Fibroblast of villous mesenchyme (primary cell): ENCODE results near the gene C6orf118. TPM values are rescaled to one million over a fixed set of nuclear protein-coding genes. Genes with fewer than 3 reads are reported as not detected.

ENCODE experiments used
- DNase-seq: peaks from one replicate; pipeline ENCODE4 v3.0.0-alpha.2; 2010; ENCODE audit warnings: low read depth
- H3K4me3 ChIP-seq: 2 replicates; pipeline ENCODE4 v1.5.1; 2011; ENCODE audit warnings: low read depth, mild to moderate bottlenecking, low read length
- total RNA-seq: library from RNA; depleted of rRNA; stranded (reverse); fragments of >200 nt; gene quantifications from 2 replicates; pipeline ENCODE4 v1.2.3, GENCODE V29; 2012
- TF ChIP-seq, protein P1 (sequence below): IDR thresholded peaks from 2 replicates; pipeline ENCODE4 v1.5.1; 2012; ENCODE audit warnings: low read depth, mild to moderate bottlenecking, low read length; ENCODE audit not compliant: insufficient read depth

C6orf118 gene
- total RNA-seq, 1 donor, result not detected

DNA sequence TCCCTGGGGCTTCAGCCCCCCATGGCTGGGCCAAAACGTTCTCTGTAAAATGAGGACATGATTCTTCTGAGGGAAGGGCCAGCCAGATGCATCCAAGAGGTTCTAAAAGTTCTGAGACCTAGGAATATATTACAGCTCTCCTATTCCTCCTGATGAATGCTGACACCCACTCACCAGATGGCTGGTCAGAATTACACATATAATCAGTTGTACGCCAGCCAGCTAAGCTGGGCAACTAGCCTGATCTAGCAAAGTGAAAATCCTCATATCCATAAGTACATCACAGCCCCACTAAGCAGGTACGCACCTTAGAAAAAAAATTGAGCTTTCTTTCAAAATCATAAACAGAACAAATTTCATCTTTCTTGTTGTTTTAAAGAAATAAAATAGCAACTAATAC lies 34.8 kb downstream of the C6orf118 start:
- TF ChIP-seq, protein P1, sequence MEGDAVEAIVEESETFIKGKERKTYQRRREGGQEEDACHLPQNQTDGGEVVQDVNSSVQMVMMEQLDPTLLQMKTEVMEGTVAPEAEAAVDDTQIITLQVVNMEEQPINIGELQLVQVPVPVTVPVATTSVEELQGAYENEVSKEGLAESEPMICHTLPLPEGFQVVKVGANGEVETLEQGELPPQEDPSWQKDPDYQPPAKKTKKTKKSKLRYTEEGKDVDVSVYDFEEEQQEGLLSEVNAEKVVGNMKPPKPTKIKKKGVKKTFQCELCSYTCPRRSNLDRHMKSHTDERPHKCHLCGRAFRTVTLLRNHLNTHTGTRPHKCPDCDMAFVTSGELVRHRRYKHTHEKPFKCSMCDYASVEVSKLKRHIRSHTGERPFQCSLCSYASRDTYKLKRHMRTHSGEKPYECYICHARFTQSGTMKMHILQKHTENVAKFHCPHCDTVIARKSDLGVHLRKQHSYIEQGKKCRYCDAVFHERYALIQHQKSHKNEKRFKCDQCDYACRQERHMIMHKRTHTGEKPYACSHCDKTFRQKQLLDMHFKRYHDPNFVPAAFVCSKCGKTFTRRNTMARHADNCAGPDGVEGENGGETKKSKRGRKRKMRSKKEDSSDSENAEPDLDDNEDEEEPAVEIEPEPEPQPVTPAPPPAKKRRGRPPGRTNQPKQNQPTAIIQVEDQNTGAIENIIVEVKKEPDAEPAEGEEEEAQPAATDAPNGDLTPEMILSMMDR, result no peak
- no peak overlapping the region for H3K4me3 ChIP-seq
- no peak for DNase-seq

DNA sequence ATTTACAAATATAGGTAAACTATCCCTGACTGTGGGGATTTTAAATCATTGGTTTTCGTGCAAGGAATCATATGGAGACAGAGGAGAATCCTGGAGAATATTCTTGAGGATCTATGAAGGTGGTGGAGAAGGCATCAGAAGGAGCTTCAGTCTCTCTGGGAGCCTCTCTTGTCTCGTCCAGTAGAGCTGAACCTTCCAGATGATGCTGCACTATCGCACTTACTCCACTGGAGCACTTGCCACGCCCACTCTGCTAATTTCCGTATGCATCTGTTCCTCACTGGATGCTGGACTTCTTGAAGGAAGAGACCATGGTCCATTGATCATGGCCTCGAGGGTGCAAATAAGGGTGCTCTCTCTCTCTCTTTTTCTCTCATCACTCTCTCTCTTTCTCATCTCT lies 36.8 kb downstream of the C6orf118 start:
- DNase-seq, result no peak
- H3K4me3 ChIP-seq, result no peak overlapping the region
- TF ChIP-seq, protein P1, result no peak

DNA sequence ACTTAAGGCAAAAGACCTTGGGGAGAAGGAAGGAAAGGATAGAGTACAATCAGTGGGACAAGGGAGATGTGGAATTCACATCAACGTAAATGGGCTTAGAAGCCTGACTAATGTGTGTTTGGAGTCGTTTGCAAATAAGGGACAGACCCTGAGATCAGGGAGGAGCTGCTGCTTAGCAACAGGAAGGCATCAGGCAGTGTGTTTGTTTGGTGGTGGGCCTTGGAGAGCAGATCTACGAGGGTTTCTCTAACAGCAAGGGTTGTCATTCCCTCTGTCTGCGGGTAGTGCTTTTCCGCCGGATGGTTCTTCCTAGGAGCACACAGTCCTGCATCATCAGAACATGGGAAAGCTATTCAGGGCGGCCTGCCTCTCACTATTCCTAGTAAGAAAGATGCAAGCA lies 40.4 kb downstream of the C6orf118 start:
- TF ChIP-seq, protein P1, result no peak
- no peak overlapping the region for H3K4me3 ChIP-seq
- DNase-seq, result no peak

DNA sequence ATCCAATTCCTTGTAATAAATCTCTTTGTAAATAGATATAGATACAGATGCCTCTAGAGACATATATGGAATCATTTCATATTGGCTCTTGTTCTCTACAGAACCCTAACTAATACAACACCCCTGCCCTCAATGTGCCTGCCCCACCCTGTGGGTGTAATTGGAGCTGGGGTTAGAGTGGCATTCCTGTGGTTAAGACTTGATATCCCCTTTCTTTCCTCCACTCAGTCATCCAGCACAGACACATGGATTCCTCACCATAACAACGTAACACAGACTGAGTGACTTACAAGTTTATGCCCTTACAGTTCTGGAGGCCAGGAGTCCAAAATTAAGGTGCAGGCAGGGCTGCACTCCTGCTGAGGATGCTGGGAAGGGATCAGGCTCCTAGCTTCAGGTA lies 42.8 kb downstream of the C6orf118 start:
- TF ChIP-seq, protein P1, result no peak
- no peak overlapping the region for H3K4me3 ChIP-seq
- no peak for DNase-seq

DNA sequence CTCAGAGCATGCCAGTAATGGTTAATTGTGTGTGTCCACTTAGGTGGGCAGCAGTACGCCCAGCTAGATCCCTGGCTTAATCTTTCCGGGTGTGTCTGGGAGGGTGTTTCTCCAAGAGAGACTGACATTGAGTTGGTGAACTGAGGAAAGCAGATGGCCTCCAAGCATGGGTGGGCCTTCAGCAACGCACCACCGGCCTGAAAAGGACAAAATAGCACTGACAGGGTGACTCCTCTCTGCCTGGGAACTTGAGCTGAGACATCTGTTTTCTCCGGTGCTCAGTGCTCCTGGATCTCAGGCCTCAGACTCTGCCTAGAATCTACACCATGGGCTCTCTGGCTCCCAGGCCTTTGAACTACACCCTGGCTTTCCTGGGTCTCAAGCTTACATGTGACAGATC lies 43.2 kb downstream of the C6orf118 start:
- DNase-seq, result no peak
- TF ChIP-seq, protein P1, result no peak

DNA sequence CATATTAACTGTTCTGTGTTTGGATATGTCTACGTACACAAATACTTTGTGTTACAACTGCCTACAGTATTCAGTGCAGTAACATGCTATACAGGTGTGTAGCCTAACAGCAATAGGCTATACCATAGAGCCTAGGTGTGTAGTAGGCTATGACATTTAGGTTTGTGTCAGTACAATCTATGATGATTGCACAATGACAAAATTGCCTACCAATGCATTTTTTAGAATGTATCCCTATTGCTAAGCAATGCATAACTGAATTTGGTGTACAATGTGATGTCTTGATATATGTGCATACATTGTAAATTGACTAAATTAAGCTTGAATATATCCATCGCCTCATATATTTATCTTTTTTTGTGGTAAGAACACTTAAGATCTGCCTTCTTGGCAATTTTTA lies 48.9 kb downstream of the C6orf118 start:
- TF ChIP-seq, protein P1, result no peak
- no peak for DNase-seq
- H3K4me3 ChIP-seq, result no peak overlapping the region

More for the DNA sequence above, 43.2 kb downstream of the C6orf118 start:
- no peak overlapping the region for H3K4me3 ChIP-seq

DNA sequence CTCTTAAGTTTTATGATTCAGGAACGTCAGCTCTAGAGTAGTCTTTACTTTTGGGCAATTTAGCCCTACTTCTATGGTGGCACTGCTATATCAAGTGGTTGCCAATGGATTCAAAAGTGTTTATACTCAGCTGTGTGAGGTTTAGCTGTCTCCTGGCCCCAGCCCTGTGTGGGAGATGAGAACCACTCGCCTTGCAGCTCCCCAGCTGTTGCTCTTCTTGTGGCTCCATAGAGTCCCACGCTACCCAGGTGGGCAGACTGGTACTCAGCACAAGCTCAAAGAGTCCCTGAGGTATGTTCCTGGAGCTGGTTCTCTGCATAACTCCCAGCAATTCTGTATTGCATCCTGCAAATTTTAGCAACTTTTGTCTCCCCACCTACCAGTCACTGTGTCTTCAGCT lies 59.6 kb downstream of the C6orf118 start:
- DNase-seq, result no peak
- TF ChIP-seq, protein P1, result no peak

More for the DNA sequence above, 59.6 kb downstream of the C6orf118 start:
- no peak overlapping the region for H3K4me3 ChIP-seq
